HuH-7.5 (cell line): ENCODE data around the gene SIRPB2.

ENCODE experiments used
- DNase-seq: peaks from one replicate; pipeline ENCODE4 v3.0.0; 2011; ENCODE audit warnings: low spot score

SIRPB2 gene

GRCh38 chr20:1491281-1491840, at the start of gene SIRPB2:
Gene SIRPB2, minus strand, starts transcription at chr20:1491420. Its CDS starts 61 bp downstream, at chr20:1491359.
- no peak for DNase-seq

GRCh38 chr20:1539816-1540419, 48.7 kb upstream of the SIRPB2 start:
- DNase-seq: no peak

- no peak for DNase-seq
These were observed 47.4 kb upstream of the SIRPB2 start for GRCh38 chr20:1538655-1539054.

GRCh38 chr20:1537731-1538058, 46.5 kb upstream of the SIRPB2 start:
- DNase-seq: no peak

GRCh38 chr20:1536893-1537730, 45.9 kb upstream of the SIRPB2 start:
- no peak for DNase-seq

GRCh38 chr20:1535420-1536175, 44.4 kb upstream of the SIRPB2 start:
- DNase-seq: no peak

- no peak for DNase-seq
These were observed 43.3 kb upstream of the SIRPB2 start for GRCh38 chr20:1534526-1534925.

- DNase-seq: no peak
These were observed 41.8 kb upstream of the SIRPB2 start for GRCh38 chr20:1533059-1533458.

- no peak for DNase-seq
These were observed 37.6 kb upstream of the SIRPB2 start for GRCh38 chr20:1528811-1529210.

- no peak for DNase-seq
These were observed 36.7 kb upstream of the SIRPB2 start for GRCh38 chr20:1527923-1528322.

GRCh38 chr20:1526896-1527295, 35.7 kb upstream of the SIRPB2 start:
- no peak for DNase-seq

- no peak for DNase-seq
These were observed 35.1 kb upstream of the SIRPB2 start for GRCh38 chr20:1526310-1526709.

GRCh38 chr20:1524004-1524403, 32.8 kb upstream of the SIRPB2 start:
- DNase-seq: no peak

GRCh38 chr20:1517010-1517409, 25.8 kb upstream of the SIRPB2 start:
- DNase-seq: no peak

GRCh38 chr20:1513801-1514200, 22.6 kb upstream of the SIRPB2 start:
- no peak for DNase-seq

- no peak for DNase-seq
These were observed 18.0 kb upstream of the SIRPB2 start for GRCh38 chr20:1509237-1509636.

- no peak for DNase-seq
These were observed 17.4 kb upstream of the SIRPB2 start for GRCh38 chr20:1508574-1508973.

- DNase-seq: no peak
These were observed 16.1 kb upstream of the SIRPB2 start for GRCh38 chr20:1507276-1507675.

- no peak for DNase-seq
These were observed 14.7 kb upstream of the SIRPB2 start for GRCh38 chr20:1505871-1506270.

GRCh38 chr20:1505361-1505760, 14.1 kb upstream of the SIRPB2 start:
- no peak for DNase-seq

- DNase-seq: peak; percentile 58
These were observed 12.5 kb upstream of the SIRPB2 start for GRCh38 chr20:1503564-1504227.

- DNase-seq: no peak
These were observed 9.3 kb upstream of the SIRPB2 start for GRCh38 chr20:1500496-1500895.
